Large intestine (tissue), 3 donors: ENCODE data around the gene BTBD17. TPM values are rescaled to one million over a fixed set of nuclear protein-coding genes. Genes with fewer than 3 reads are reported as not detected.

Experiments used
- DNase-seq, 2 donors: peaks; one replicate each; pipeline versions ENCODE4 v3.0.0 to v3.0.0-alpha.2; 2013
- H3K27ac ChIP-seq: one replicate; pipeline ENCODE4 v1.5.1; 2013; ENCODE audit warnings: low read length
- H3K27me3 ChIP-seq: 2 replicates; pipeline ENCODE4 v1.6.1; 2013; ENCODE audit warnings: low read length; ENCODE audit not compliant: control insufficient read depth, insufficient read depth
- H3K36me3 ChIP-seq: 2 replicates; pipeline ENCODE4 v1.6.1; 2013; ENCODE audit warnings: low read length; ENCODE audit not compliant: control insufficient read depth, insufficient read depth
- H3K4me1 ChIP-seq: one replicate; pipeline ENCODE4 v1.6.1; 2013; ENCODE audit warnings: low read length; ENCODE audit not compliant: control insufficient read depth, insufficient read depth
- H3K4me3 ChIP-seq: one replicate; pipeline ENCODE4 v1.5.1; 2013; ENCODE audit warnings: low read length
- H3K9me3 ChIP-seq: one replicate; pipeline ENCODE4 v1.6.1; 2013; ENCODE audit warnings: mild to moderate bottlenecking, low read depth, low read length, moderate library complexity; ENCODE audit not compliant: control insufficient read depth
- WGBS: methylation state at CpG from one replicate; pipeline ENCODE4 v1.1.5; 2013; ENCODE audit warnings: low lambda C conversion rate; ENCODE audit not compliant: insufficient coverage; 5-methylcytosine and 5-hydroxymethylcytosine counted together
- polyA plus RNA-seq: library from polyadenylated mRNA; unstranded; fragments of 120-200 nt; gene quantifications from one replicate; pipeline ENCODE4 v1.2.1, GENCODE V29; 2013

The BTBD17 gene
- polyA plus RNA-seq, 1 donor = 1.1 TPM

DNA sequence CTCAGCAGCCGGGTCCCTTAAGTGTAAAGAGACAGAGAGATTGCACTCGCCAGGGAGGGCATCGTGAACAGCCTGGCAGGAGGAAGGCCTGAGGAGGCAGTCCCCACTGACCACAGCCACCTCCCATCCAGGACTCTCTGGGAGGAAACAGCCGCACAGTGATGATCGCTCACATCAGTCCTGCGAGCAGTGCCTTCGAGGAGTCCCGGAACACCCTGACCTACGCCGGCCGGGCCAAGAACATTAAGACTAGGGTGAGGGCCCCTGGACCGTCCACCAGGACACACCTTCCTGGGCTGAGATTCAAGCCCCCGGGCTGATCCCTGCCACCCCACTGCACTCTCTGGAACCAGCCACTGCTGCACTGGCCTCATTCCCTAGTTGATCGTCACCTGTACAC is 14.0 kb downstream of the BTBD17 start:
- H3K36me3 ChIP-seq = no peaks in the 10 kb centered on the region
- no CpG with 5 or more reads among the region's 14 CpGs for WGBS
- H3K9me3 ChIP-seq = no peaks in the 10 kb centered on the region
- peaks cover 38% of the 10 kb centered on the region for H3K27me3 ChIP-seq
- H3K4me3 ChIP-seq = no peak overlapping the region
- no peaks in the 10 kb centered on the region for H3K4me1 ChIP-seq
- no peak for DNase-seq
- no peak overlapping the region for H3K27ac ChIP-seq

DNA sequence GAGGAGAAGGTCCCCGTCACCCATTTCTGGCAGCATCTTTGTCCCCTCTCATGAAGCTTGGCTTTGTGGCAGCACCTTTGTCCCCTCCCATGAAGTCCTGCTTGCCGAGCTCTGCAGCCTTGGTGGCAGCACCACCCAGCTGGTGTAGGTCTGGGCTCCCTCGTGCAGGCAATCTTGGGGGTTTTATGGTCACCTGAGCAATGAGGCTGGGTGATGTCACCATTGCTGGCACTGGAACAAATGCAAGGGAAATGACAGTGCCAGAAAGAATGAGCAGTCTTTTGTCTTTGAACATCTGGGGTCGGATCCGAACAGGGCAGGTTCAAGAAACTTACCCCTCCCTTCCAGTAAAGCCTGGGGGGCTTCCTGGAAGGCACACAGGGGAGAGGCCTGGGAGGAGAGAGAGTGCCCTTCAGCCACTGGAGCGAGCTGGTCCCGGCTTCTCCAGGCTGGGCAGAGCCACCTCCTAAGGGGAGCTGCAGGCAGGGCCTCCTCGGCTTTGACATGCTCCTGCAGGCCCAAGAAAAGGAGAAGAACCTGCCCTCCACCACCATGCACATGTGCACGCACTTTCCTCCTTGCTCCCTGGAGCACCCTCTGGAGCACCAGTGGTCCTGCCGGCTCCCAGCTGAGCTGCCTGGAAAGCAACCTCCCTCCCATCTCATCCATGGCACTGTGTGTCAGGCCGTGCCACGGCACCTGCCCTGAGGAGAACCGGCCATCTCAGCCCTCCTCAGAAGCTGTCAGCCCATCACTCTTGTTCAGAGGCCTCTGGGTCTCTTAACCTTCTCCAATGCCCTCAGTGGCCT is 16.0 kb downstream of the BTBD17 start:
- WGBS = no CpG with 5 or more reads among the region's 13 CpGs
- Histone ChIP-seq H3K36me3 (no peaks in the 10 kb centered on the region), H3K9me3 (no peaks in the 10 kb centered on the region), H3K4me3 (no peak overlapping the region), H3K27me3 (peaks cover 19% of the 10 kb centered on the region), H3K4me1 (no peaks in the 10 kb centered on the region), H3K27ac (no peak overlapping the region)
- DNase-seq = no peak

DNA sequence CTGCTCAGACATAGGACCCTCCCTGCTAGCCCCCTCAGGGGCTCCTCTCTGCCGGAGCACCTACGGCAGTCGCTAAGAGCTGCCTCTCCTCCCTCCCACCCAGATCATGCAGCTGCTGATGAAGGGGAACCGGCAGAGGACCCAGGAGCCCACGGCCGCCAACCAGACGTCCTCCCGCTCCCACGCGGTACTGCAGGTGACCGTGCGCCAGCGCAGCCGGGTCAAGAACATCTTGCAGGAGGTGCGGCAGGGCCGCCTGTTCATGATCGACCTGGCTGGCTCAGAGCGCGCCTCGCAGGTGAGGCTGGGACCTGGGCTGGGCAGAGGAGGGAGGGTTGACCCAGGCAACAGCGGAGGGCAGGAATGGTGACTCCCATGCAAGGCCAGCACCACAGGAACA is 17.0 kb downstream of the BTBD17 start:
- Histone ChIP-seq H3K4me1 (no peaks in the 10 kb centered on the region), H3K36me3 (no peaks in the 10 kb centered on the region), H3K27ac (no peak overlapping the region), H3K4me3 (no peak overlapping the region), H3K9me3 (no peaks in the 10 kb centered on the region), H3K27me3 (peaks cover 11% of the 10 kb centered on the region)
- DNase-seq = no peak
- 100% methylated on average over 1 of the region's 21 CpGs for WGBS

DNA sequence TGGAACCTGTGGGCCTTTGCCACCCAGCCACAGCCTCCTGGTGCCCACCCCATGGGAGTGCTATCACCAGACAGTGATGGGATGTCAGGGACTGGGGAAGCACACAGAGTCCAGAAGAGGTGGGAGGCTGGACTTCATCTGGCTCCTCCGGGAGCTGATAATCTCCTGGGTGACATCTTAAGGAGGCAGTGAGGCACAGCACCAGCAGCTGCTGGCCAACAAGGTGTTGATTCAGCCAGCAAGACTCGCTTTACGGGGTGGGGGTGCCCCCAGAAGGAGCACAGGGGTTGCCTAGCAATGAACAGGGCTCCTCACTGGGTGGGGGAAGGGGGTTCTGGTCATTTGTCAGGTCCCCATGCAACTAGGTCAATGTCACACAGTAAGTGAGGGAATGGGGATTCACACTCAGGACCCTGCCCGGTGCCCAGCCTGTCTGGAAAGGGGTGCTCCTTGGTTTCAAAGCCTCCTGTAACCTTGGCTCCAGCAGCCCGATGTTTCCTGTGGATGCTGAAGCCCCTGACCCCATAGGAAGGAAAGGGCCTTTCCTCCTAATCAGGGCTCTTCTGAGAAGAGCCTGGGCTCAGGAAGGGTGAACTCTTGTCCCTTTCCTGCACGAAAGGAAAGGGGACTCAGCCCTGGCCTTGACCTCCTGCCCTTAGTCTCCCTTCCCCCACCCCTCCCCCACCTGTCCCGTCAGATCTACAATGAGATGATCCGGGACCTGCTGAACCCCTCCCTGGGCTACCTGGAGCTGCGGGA is 18.0 kb downstream of the BTBD17 start:
- no CpG with 5 or more reads among the region's 9 CpGs for WGBS
- Histone ChIP-seq H3K4me3 (no peak overlapping the region), H3K27ac (no peak overlapping the region), H3K36me3 (no peaks in the 10 kb centered on the region), H3K9me3 (no peaks in the 10 kb centered on the region), H3K4me1 (no peaks in the 10 kb centered on the region), H3K27me3 (peaks cover 5% of the 10 kb centered on the region)
- no peak for DNase-seq

DNA sequence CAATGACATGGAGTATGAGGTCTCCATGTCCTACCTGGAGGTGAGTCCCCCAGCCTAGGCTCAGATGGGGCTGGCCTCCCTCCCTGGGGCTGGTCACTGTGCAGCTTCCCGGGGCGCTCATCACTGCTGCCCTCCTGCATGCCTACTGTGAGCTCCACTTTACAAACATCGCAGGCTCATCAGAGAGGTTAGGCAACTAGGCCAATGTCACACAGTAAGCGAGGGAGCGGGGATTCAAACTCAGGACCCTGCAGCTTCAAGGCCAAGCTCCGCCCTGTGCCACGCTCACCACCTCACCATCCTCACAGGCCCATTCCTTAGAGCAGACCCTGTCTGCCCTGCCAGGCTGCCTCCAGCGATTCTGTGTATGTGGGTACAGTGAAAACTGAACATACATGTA is 18.5 kb downstream of the BTBD17 start:
- H3K9me3 ChIP-seq = no peaks in the 10 kb centered on the region
- no peak overlapping the region for H3K27ac ChIP-seq
- peaks cover 4% of the 10 kb centered on the region for H3K27me3 ChIP-seq
- no peak overlapping the region for H3K4me3 ChIP-seq
- no peak for DNase-seq
- H3K4me1 ChIP-seq = no peaks in the 10 kb centered on the region
- no peaks in the 10 kb centered on the region for H3K36me3 ChIP-seq
- no CpG with 5 or more reads among the region's 8 CpGs for WGBS

DNA sequence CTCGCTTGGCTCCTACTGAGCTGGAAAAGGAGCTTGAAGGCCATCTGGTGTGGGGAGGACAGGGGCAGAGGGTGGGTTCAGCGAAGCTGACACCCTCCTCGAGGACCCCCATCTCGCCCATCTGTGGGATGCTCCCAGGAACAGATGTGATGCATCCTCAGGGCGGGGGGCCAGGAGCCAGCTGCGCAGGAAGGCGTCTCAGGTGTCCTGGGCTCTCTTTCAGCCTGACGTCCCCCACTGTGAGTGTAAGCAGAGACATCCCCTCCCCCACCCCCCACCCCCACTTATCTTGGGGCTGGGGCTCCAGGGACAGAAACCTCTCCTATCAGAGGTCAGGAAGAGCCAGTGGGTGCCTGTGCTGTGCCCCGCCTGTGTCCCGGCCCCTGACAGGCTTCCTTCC is 19.4 kb downstream of the BTBD17 start:
- no peak overlapping the region for H3K27ac ChIP-seq
- peaks cover 4% of the 10 kb centered on the region for H3K27me3 ChIP-seq
- H3K4me3 ChIP-seq = no peak overlapping the region
- no peaks in the 10 kb centered on the region for H3K9me3 ChIP-seq
- H3K4me1 ChIP-seq = no peaks in the 10 kb centered on the region
- H3K36me3 ChIP-seq = no peaks in the 10 kb centered on the region
- no CpG with 5 or more reads among the region's 10 CpGs for WGBS
- no peak for DNase-seq

DNA sequence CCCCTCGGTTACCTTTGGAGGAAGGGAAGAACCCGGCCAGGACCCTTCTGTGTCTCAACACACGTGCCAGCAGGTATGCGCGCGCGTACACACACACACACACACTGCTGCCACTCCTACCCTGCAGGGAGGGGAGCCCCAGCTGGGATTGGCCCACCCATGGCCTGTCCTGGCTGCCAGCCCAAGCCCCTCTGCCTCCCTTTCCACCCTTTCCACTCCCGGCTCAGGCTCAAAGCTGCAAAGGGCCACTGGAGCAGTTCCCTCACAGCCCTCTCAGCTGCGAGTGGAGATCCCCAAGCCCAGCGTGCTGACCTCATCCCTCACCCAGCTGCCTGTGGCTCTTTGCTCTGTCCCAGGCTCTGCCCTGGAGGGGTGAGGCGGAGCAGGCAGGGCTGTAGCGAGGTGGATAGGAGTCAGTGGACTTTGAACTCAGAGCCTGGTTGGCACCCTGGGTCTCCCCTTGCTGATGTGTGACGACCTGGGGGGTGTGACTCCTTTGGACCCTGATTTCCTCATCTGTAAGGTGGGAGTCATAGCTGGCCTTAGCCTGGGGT is 21.1 kb downstream of the BTBD17 start:
- no peaks in the 10 kb centered on the region for H3K36me3 ChIP-seq
- peaks cover 4% of the 10 kb centered on the region for H3K27me3 ChIP-seq
- no CpG with 5 or more reads among the region's 13 CpGs for whole genome bisulfite sequencing
- H3K27ac ChIP-seq = no peak overlapping the region
- peak in 1 of 2 donors; percentile 32 for DNase-seq
- no peaks in the 10 kb centered on the region for H3K9me3 ChIP-seq
- H3K4me1 ChIP-seq = no peaks in the 10 kb centered on the region
- no peak overlapping the region for H3K4me3 ChIP-seq

DNA sequence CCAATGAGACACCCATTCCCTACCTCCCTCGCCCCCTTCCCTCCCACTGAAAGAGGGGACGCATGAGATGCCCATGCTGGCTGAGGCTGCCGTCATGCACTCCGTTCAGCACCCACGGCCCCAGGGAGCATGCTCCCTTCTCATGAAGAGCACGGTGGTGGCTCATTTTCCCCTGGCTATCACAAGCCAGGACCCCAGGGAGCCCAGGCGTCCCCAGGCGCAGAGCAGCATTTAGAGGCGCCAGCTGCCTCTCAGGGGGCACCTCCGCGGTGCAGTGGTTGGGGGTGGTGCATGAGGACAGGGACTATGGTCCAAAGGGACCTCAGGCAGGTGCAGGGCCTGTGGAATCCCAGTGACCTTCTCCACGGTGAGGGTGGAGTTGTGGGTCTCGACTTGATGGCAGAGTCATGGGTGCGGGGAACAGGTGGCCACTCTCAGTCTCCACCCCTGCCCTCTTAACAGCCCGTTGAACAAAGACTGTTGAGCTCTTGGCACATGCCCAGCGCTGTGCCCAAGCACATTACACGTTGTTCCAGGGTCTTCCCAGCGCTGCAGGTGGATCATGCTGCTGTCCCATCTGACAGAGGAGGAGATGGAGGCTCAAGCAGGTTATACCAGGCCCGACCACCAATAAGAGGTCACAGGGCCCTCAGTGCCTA is 22.0 kb downstream of the BTBD17 start:
- WGBS = no CpG with 5 or more reads among the region's 19 CpGs
- no peak overlapping the region for H3K27ac ChIP-seq
- H3K9me3 ChIP-seq = no peaks in the 10 kb centered on the region
- no peaks in the 10 kb centered on the region for H3K36me3 ChIP-seq
- no peak for DNase-seq
- no peaks in the 10 kb centered on the region for H3K4me1 ChIP-seq
- H3K4me3 ChIP-seq = no peak overlapping the region
- peaks cover 4% of the 10 kb centered on the region for H3K27me3 ChIP-seq

DNA sequence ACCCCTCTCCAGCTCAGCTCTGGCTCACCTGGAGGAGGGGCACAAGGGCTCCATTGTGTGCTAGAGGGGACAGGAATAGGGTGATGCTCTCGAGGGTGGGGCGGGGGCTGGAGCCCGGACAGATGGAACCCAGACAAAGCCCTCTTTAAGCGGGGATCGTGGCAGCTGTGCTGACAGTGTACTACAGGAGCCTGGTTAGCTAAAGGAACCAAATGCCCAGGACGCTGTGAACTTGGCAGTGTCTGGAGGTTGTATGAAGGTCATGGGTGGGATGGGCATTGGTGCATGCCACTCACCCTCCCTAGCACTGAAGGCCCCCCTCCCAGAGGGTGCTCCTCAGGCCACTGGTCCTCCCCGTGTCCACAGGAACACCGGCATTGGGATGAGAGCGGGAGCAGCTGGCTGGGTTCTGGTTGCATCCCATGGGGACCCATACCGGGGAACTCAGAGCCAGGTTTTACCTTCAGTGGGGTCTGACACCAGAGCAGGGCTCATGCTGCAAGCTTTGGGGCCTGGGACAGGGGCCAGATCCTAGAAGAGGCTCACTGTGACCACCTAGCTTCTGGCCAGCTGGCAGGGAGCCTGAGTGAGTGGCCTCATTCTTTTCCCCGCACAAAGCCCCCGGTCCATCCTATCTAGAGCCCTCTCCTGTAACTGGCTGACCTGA is 23.7 kb downstream of the BTBD17 start:
- no CpG with 5 or more reads among the region's 12 CpGs for WGBS

DNA sequence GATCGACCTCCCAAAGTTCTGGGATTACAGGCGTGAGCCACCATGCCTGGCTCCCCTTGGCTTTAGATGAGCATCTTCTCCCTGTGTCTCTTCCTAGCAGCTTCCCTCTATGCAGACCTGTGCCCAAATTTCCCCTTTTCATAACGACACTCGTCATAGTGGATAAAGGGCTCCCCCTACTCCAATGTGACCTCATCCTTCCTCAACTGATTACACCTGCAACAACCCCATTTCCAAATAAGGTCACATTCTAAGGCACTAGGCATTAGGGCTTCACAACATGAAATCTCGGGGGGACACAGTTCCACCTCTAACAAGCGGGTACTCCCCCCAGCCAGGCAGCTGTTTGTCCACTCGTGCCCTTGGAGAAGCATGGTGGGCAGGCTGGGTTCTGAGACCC is 25.4 kb downstream of the BTBD17 start:
- no peaks in the 10 kb centered on the region for H3K36me3 ChIP-seq
- DNase-seq = no peak
- no peaks in the 10 kb centered on the region for H3K9me3 ChIP-seq
- H3K4me1 ChIP-seq = peaks cover 4% of the 10 kb centered on the region
- H3K4me3 ChIP-seq = no peak overlapping the region
- H3K27me3 ChIP-seq = no peaks in the 10 kb centered on the region
- no peak overlapping the region for H3K27ac ChIP-seq
- 60% methylated on average over 1 of the region's 7 CpGs for WGBS

More for the DNA sequence above, 23.7 kb downstream of the BTBD17 start:
- H3K4me3 ChIP-seq = no peak overlapping the region
- no peaks in the 10 kb centered on the region for H3K9me3 ChIP-seq
- DNase-seq = no peak
- no peaks in the 10 kb centered on the region for H3K27me3 ChIP-seq
- no peaks in the 10 kb centered on the region for H3K36me3 ChIP-seq
- H3K27ac ChIP-seq = no peak overlapping the region
- no peaks in the 10 kb centered on the region for H3K4me1 ChIP-seq
